UCSD-AML1 (cell line): ENCODE data around the gene STX8.
"Not testable (repeated sequence)": the region's sequence is repeated elsewhere in the genome, so short reads cannot be mapped to it uniquely, and the experiment has no call there.

ENCODE experiments used
- DNase-seq: peaks from one replicate; lab custom pipeline; 2025; ENCODE audit not compliant: unreplicated experiment; lab: John Stamatoyannopoulos, UW

Gene STX8

DNA sequence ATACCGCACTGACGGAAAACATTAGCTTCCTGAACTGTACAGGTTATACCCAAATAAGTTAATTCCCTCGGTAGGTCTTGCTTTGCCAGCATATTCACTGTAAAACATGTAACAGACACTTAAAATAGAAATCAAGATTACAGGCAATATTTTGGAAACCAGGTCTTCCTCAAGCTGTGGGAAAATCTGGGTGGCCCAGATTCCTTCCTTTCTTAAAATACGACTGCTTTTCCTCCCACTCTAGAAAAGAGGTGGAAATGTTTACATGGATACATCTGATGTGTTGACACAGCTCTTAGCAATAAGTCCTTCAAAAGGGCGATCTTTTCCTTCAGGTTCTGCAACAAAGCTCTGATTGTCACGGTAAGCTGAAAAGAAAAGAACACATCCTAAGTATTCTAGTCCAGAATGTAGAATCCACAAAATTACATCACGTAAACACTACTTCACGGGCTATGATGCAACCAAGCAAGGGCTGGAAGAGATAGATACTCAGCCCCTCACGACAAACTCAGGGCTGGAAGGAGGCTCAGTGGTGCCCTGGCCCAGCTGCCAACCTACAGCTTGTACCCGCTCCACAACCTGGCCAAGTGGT is 18.4 kb downstream of the STX8 start:
- DNase-seq = no peak

DNA sequence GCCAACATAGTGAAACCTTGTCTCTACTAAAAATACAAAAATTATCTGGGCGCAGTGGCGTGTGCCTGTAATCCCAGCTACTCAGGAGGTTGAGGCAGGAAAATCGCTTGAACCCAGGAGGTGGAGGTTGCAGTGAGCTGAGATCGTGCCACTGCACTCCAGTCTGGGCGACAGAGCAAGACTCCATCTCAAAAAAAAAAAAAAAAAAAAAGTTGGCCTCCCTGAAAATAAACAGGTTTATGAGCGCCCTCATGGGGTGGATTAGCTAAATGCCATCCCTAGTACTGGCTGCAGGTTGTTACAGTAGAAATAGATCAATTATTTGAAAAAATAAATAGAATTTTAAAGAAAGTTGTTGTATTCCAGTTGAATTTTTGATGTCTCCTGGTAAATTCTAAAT is 20.9 kb downstream of the STX8 start:
- DNase-seq = not testable (repeated sequence)

DNA sequence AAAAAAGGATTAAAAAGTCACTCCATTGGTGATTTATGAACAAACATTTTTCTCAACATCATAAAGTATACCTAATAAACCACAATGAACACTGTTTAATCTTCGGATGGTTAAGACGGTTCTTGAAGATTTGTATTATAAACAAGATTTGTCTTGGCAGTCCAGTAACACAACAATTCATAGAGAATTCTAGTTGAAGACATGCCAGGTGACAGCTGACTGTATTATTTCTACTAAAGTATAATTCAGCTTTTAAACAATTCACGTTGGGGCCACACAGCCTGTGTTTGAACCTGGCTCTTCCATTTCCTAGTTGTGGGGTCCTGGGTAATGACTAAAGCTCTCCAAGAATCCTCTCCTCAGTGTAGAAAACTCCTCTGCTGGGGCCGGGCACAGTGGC is 22.0 kb downstream of the STX8 start:
- no peak for DNase-seq

GRCh38 chr17:9553181-9553580 is 22.4 kb downstream of the STX8 start:
- DNase-seq = no peak

DNA sequence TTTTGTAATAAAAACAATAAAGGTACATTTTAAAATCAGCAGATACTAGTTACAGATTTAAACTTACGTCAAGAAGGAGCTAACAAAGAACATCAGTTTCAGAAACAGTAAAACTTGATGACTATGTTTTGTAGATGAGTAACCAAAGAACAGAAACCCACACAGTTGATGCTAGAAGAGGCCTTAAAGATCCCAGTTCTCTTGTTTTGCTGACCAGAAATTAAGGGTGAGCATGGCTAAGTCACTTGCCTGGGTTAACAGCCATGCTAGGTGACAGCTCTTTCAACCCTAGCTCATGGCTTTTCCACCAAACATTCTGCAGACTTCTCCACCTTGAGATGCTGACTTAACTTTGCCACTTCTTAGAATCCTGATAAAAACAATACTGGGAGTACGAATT is 26.4 kb downstream of the STX8 start:
- DNase-seq = no peak

DNA sequence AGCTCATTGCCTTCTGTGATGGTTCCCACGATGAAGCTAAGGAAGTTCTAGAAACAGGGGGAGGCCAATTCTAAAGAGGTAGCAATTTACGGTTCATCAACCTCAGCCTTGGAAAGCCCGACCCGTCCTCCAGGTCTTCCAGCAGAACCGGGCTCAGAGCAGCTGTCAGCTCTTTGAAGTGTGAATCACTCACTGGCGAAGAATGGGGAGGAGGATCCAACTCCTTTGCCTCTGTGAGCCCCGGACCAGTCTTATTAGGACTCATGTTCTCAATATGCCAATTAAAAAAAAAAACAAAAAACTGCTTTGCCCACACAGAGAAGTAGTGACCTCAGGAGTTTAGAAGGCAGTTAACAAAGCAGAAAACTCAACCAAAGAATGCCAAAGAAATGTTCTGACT is 31.4 kb downstream of the STX8 start:
- no peak for DNase-seq

GRCh38 chr17:9541718-9542117 is 33.9 kb downstream of the STX8 start:
- DNase-seq = no peak

GRCh38 chr17:9538626-9539025 is 37.0 kb downstream of the STX8 start:
- DNase-seq = no peak

GRCh38 chr17:9537177-9537776 is 38.3 kb downstream of the STX8 start:
- DNase-seq = no peak

- DNase-seq = no peak
These were observed 39.6 kb downstream of the STX8 start for GRCh38 chr17:9536061-9536460.

DNA sequence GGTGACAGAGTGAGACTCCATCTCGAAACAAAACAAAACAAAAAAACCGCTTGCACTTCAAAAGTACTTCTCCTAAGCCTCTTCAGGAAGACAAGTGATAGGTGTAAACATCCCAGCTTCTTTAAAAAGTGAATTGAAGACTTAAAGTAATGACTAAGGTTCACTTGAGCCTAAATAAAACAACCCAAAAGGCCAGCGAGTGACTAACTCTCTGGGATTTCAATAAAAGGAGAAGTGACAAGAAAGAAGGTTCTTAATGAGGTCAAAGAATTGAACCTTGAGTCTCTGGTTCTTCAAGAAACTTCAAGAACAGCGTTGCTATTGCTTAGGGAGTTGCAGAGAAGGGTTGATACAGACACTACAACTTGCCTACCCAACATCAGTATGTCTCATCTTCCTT is 42.2 kb downstream of the STX8 start:
- no peak for DNase-seq

- no peak for DNase-seq
These were observed 42.9 kb downstream of the STX8 start for GRCh38 chr17:9532715-9533114.

DNA sequence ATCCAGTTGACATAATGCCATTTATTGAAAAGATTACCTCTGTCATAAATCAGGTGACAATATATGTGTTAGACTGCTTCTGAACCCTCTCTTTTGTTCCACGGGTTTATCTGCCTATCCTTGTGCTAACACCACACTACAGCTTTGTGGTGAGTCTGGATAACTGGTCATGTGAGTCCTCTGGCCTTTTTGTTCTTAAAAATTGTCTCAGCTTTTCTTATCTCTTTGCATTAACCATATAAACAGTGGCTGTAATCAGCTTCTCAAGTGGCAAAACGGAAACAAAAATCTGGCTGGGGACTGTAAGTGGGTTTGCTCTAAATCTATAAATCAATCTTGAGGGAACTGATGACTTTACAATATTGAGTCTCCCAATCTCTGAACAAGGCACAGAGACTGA is 44.6 kb downstream of the STX8 start:
- DNase-seq = no peak

DNA sequence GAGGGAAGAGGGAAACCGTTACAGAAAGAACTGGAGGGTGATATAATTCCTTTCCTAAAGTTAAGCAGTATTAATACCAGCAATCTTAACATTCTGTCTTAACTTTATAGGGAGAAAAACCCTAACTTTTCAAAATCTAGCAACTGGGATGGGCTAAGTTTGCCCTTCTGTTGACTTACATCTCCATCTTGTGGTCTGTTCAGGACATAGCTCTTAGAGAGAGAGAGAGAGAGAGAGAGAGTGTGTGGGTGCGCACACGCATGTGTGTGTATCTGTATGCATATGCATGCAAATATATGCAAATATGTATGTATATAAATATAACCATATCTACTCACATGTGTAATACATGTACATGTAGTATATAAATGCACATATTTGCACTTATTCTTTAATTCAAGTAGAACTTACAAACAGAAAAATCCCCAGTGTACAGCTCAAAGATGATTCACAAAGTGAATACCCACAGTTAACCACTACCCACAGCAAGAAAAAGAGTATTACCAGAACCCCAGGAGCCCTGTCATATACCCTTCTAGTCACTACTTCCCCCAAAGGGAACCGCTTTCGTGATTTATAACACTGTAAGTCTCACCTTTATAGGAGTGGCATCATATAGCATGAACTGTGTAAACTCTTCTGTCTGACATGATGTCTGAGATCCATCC is 46.5 kb downstream of the STX8 start:
- no peak for DNase-seq

DNA sequence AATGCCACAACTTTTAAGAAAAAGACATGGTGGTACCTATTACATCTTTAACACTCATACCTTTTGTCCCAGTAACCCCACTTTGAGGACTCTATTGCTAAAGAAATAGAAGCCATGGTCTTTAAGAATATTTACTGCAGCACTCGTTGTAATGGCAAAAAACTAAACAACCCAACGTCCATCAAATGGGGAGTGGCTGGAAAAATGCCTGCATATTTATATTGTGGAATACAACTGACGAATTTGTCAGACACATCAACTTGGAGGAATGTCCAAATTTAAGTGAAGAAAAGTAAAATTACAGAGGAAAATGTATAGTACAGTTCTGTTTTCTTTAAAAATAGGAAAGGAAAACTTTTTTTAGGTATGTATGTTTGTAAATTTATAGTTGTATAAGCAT is 47.8 kb downstream of the STX8 start:
- no peak for DNase-seq

GRCh38 chr17:9522074-9522473 is 53.5 kb downstream of the STX8 start:
- DNase-seq = no peak

- no peak for DNase-seq
These were observed 54.6 kb downstream of the STX8 start for GRCh38 chr17:9521062-9521461.

- DNase-seq = no peak
These were observed 55.0 kb downstream of the STX8 start for GRCh38 chr17:9520649-9521048.

GRCh38 chr17:9519583-9520272 is 55.9 kb downstream of the STX8 start:
- DNase-seq = no peak

DNA sequence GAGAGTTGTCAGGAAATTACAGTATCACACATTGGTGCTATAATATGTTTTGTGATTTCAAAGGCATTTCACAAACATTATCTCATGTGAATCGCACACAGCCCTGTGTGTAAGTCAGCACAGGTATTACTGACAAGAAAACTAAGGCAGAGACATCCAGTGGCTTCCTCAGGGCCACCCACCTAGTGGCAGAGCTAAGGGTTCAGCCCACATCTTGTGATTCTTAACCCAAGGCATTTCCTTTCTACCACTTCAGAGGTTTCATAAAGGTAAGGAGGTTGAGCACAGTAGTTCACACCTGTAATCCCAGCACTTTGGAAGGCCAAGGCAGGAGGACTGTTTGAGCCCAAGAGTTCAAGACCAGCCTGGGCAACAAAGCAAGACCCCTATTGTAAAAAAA is 58.2 kb downstream of the STX8 start:
- DNase-seq = no peak

DNA sequence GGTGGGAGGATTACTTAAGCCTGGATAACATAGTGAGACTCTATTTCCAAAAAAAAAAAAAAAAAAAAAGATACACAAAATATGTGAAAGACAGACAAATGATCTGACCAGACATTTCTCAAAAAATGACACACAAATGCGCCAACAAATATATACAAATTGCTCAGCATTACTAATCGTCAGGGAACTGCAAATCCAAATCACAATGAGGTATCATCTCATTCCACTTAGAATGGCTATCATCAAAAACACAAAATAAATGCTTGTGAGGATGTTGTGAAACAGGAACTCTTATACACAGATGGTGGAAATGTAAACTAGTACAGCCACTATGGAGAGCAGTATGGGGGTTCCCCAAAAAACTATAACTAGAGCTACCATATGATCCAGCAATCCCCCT is 62.4 kb downstream of the STX8 start:
- no peak for DNase-seq
